GM12892 (cell line): ENCODE data around the gene MRPL27.

Experiments used
- DNase-seq: peaks from one replicate; pipeline ENCODE4 v3.0.0; 2011; ENCODE audit not compliant: insufficient read length
- FAIRE-seq: peaks from 2 replicates; lab custom pipeline; 2011; peaks lifted over from hg19 to GRCh38; lab: Jason Lieb, UNC
- POLR2A ChIP-seq: IDR thresholded peaks from 2 replicates; pipeline ENCODE4 v1.6.1; 2011; ENCODE audit warnings: low read depth, low read length, control low read depth
- POLR2AphosphoS5 ChIP-seq: IDR thresholded peaks from 2 replicates; pipeline ENCODE4 v1.6.1; 2011; ENCODE audit warnings: low read depth, low read length, control low read depth
- TAF1 ChIP-seq: IDR thresholded peaks from 2 replicates; pipeline ENCODE4 v1.6.1; 2011; ENCODE audit warnings: low read depth, mild to moderate bottlenecking, control low read depth, low read length, borderline replicate concordance

The MRPL27 gene

GRCh38 chr17:50330151-50330775, 42.7 kb downstream of the MRPL27 start:
- FAIRE-seq (no peak), DNase-seq (no peak)
- TF ChIP-seq TAF1, result no peak
- TF ChIP-seq POLR2AphosphoS5, result no peak
- no peak for TF ChIP-seq POLR2A

DNA sequence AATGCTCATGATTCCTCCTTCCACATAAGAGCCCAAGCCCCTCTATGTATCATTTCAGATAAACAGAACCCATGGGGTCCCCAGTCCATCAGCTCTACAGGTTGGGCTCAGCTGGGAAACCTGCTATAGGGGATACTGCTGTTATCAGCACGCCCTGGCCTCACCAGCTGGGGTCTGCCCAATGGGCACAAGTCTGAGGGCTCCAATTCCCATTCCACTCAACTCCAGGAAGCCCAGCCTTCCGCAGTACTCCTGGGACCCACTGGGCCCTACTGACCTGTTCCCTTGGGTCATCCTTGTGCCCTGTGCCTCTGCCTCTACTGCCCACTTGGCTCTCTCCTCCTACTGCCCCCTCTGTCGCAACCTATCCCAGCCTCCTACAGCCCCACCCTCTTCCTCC, 43.3 kb downstream of the MRPL27 start:
- FAIRE-seq (no peak), DNase-seq (no peak)
- no peak for TF ChIP-seq POLR2AphosphoS5
- no peak for TF ChIP-seq POLR2A
- TF ChIP-seq TAF1, result no peak

- FAIRE-seq (no peak), DNase-seq (no peak)
Observed at GRCh38 chr17:50328363-50329325, 44.3 kb downstream of the MRPL27 start.

GRCh38 chr17:50326831-50327364, 46.1 kb downstream of the MRPL27 start:
- no peak for FAIRE-seq
- DNase-seq, result no peak
- TF ChIP-seq POLR2A, result no peak
- no peak for TF ChIP-seq TAF1
- TF ChIP-seq POLR2AphosphoS5, result no peak

More at GRCh38 chr17:50328363-50329325, 44.3 kb downstream of the MRPL27 start:
- TF ChIP-seq POLR2A (no peak), TAF1 (no peak), POLR2AphosphoS5 (no peak)

DNA sequence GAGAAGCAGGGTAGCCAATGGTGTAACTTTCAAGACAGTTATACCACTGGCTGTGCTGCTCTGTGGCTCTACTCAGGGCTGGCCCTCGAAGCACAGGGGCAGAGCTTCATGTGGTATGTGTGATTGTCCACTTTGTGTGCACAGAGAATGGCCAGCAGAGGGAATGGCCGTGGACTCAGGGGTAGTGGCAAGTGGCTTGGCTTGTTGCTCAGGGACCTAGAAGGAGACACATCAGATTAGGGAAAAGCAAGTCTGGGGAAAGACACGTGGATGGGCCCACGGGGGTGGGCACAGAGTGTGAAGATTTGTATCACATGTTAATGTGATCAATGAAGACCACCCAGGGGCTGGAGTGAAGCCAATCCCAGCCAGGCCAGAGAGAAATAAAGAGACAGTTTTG, 47.1 kb downstream of the MRPL27 start:
- FAIRE-seq (no peak), DNase-seq (no peak)
- TF ChIP-seq POLR2A, result no peak
- TF ChIP-seq TAF1, result no peak
- no peak for TF ChIP-seq POLR2AphosphoS5

DNA sequence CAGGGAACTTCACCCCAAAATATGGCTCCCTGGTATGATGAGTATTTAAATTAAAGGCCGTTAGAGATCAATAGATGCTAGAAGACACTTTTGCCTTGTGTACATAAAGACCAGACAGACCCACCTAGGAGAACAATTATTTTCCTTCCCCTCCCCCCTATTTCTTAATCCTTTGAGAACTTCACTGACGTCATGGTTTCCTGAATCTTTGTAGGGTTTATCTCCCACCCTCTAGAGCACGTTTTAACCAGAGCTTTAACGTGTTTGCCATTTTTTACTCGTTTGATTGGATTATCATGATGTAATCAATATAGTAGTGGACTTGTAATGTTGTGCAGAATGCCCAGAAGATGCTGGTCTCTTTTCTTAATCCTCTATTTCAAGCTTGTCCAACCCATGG, 49.9 kb downstream of the MRPL27 start:
- DNase-seq, result no peak
- FAIRE-seq, result no peak
- TF ChIP-seq POLR2AphosphoS5 (no peak), TAF1 (no peak), POLR2A (no peak)

- TF ChIP-seq TAF1 (no peak), POLR2A (no peak), POLR2AphosphoS5 (no peak)
- no peak for FAIRE-seq
- DNase-seq, result no peak
Observed at GRCh38 chr17:50322271-50322670, 50.7 kb downstream of the MRPL27 start.

- FAIRE-seq (no peak), DNase-seq (no peak)
- TF ChIP-seq POLR2AphosphoS5 (no peak), TAF1 (no peak), POLR2A (no peak)
Observed at GRCh38 chr17:50319306-50320004, 53.5 kb downstream of the MRPL27 start.

GRCh38 chr17:50318501-50319285, 54.3 kb downstream of the MRPL27 start:
- TF ChIP-seq TAF1 (no peak), POLR2A (no peak), POLR2AphosphoS5 (no peak)

More at GRCh38 chr17:50318501-50319285, 54.3 kb downstream of the MRPL27 start:
- FAIRE-seq (no peak), DNase-seq (no peak)
